GM19043 (cell line): ENCODE data around the gene MYT1.

Experiments used
- ATAC-seq: cut with Tn5 transposase; IDR thresholded peaks from one replicate; pipeline ENCODE4 v1.9.1; 2021; ENCODE audit warnings: low read depth; ENCODE audit not compliant: unreplicated experiment

The MYT1 gene

DNA sequence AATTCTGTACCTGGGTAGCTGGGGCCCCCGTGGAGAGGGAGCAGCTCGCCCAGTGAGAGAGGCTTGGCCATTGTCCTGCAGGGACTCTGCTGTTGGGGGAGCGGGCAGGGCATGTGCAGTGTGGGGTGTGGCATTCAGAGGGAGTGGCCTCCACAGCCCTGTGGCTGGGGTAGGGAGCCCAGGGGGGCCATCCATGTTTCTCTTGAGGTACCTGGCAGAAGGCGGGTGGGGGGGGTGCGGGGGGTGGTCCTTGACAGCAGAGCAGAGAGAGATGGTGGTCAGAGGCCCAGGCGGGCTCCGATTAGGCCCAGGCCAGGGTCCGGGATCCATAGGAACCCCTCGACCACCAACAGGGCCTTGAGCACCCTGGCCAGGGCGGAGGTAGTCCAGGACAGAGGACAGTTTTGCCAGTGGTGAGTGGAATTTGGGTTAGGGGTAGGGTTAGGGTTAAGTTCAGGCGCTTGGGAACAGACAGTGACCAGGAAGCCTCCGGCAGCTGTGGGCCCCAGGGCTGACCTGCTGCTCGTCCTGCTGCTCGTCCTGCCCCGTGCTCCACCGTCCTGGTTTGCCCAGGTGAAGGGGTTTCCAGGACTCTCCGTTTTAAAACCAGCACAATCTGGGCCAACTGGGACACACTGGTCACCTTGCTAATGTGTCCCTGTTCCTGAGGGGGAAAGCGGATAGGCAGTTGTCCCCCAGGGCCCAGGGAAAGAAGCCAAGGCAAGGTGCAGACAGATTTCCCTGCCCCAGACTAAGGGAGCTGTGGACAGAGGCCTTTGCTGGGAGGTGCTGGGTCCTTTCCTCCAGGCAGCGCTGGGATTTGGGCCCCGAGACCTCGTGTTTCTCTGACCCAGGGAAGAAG lies 24.8 kb upstream of the MYT1 start:
- ATAC-seq = no peak

DNA sequence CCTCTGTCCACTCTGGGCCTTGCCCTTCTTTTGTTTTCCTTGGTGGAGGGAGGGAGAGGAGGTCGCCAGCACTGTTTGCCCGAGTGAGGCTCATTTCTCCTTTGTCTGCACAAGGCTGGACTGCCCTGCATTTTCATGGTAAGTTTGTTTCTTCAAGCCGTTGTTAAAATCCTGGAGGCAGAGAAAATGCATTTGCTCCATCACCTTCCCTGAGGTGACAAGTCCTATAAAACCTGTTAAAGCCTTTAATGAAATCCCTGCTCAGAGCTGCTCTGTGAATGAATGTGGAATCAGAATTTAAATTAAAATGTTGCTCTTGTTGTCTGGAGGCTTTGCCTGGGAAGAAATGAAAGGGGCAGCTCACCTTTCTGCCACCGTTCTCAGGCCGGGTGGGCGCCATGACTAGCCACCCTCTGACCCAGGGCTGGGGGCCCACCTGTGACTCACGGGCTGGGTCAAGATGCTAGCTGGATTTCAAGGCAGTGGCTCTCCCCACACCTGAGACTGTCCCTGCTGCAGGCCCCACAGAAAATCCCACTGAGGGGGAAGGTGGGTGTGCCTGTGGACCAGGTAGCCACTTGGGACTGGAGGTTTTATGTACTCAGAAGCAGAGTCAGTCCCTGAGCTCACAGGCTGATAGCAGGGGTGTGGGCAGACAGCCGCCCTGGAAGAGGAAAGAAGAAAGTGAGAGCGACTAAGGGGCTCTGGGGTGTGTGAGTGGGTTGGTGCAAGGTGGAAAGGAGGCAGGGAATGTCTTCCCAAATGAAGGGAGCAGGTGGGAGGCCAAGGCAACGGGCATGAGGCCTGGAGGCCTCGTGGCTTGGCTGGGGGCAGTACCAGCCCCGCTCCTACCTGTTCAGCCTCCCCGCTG lies 24.0 kb upstream of the MYT1 start:
- ATAC-seq = no peak

- no peak for ATAC-seq
Observed at GRCh38 chr20:64140956-64141355, 23.3 kb upstream of the MYT1 start.

GRCh38 chr20:64142590-64142989 lies 21.7 kb upstream of the MYT1 start:
- ATAC-seq = no peak

DNA sequence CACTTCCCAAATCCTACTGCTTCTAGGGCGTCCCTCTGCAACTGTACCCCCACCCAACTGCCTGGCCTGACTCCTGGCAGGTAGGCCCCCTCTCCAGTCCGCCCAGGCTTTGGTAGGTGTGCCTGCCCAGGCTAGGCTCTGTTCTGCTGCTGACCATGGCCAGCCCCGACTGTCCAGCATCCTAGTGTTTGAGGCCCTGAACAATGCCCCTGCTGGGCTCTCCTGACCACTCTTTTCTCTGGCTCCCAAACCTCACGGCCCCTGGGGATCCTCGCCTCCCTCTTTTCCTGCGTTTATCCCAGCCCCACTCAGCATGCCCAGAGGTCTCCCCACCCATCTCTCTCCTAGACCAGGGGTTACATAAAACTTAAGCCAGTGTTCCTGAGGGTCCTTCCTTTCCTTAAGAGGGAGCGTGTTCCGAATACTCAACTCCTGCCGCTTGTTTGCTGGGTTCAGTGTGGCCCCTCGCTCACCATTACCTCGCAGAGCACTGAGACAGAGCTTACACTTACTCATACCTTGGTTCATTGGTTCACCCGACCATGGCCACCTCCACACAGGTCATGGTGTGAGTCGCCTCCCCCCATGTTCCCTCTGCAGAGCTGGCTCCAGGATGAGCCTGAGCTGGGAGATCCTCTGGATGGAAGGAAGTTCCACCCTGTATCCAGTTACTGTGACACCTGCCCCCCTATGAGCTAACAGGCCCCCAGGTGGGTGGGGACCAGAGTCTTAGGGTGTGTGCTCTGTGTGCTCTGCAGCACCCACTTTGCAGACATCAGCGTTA lies 21.0 kb upstream of the MYT1 start:
- no peak for ATAC-seq

- no peak for ATAC-seq
Observed at GRCh38 chr20:64144144-64144912, 19.9 kb upstream of the MYT1 start.

GRCh38 chr20:64145458-64146300 lies 18.6 kb upstream of the MYT1 start:
- ATAC-seq = no peak

GRCh38 chr20:64146301-64146935 lies 17.8 kb upstream of the MYT1 start:
- no peak for ATAC-seq

DNA sequence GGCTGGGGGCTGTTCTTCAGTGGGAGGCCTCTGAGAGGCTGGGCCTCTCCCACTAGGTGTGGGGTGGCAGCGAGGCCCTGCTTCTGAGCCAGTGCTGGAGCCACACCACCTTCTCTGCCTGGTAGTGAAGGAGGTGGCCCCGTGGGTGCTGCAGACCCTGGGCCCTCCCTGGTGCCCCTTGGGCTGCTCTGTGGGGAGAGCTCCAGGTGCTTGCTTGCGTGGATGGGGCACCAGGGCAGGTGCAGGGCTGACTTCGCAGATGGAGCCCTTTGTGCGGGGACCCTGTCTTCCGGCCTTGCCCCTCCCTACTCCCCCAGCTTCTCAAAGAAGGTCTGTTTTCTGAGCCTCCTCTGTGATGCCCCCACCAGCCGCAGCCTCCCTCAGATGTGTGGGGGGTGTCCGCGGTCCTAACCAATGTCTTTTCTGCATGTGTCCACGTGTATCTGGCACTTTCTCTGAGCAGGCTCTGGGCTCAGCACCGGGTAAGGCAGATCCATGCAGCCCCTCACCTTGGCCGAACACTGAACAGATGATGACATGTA lies 17.2 kb upstream of the MYT1 start:
- ATAC-seq = no peak

- no peak for ATAC-seq
Observed at GRCh38 chr20:64148581-64148980, 15.7 kb upstream of the MYT1 start.

DNA sequence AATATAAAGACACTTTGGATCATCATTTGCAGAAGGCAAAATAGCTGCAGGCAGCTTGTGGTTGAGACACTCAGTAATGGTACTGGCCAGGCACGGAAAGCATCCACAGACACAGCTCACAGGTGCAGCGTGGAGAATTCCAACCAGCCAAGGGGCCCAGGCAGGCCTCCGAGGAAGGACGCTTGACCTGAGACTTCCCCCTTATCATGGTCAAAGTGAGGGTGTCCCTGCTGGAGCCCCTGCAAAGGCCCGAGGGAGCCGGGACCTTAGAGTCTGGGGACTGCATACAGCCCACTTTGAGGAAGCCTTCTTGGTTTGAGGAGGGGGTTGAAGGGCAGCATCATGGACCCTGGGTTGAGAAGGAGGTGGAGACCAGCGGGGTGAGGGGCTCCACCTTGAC lies 15.1 kb upstream of the MYT1 start:
- no peak for ATAC-seq

- no peak for ATAC-seq
Observed at GRCh38 chr20:64149809-64150560, 14.3 kb upstream of the MYT1 start.

GRCh38 chr20:64150756-64151632 lies 13.3 kb upstream of the MYT1 start:
- no peak for ATAC-seq

GRCh38 chr20:64151633-64152530 lies 12.4 kb upstream of the MYT1 start:
- ATAC-seq = no peak

GRCh38 chr20:64152906-64153305 lies 11.3 kb upstream of the MYT1 start:
- ATAC-seq = no peak

DNA sequence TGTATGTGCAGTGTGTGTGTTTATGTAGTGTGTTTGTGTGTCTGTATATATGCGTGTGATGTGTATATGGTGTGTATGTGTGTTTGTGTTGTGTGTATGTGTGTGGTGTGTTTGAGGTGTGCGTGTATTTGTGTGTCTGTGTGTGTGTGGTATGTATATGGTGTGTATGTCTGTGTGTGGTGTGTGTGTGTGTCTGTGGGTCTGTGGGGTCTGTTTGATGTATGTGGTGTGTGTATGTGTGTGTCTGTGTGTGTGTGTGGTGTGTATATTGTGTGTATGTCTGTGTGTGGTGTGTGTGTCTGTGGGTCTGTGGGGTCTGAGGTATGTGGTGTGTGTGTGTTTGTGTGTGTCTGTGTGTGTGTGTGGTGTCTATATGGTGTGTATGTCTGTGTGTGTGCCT lies 10.8 kb upstream of the MYT1 start:
- ATAC-seq = no peak
